A673 (cell line): Measurements from ENCODE around the gene ELL. TPM values are rescaled to one million over a fixed set of nuclear protein-coding genes. Genes with fewer than 3 reads are reported as not detected.

Experiments used
- BruUV-seq: library from RNA; stranded (reverse); fragments of 400-500 nt; replicated peaks from 2 replicates; lab custom pipeline; 2021; lab: Mats Ljungman, UMichigan
- CTCF ChIA-PET: fragments of 300-600 bp; sonication (Branson Sonifier 250); formaldehyde crosslinking; loops from one replicate; lab custom pipeline; 2022; ENCODE audit warnings: antibody characterized with exemption; lab: Charles Lee
- POLR2A ChIA-PET: fragments of 300-600 bp; sonication (Branson Sonifier 250); formaldehyde crosslinking; loops from one replicate; lab custom pipeline; 2022; ENCODE audit warnings: antibody characterized with exemption; ENCODE audit not compliant: low non-redundant PET; lab: Charles Lee
- DNase-seq: peaks from one replicate; pipeline ENCODE4 v3.0.0-alpha.2; 2015; ENCODE audit warnings: low spot score
- H3K27ac ChIP-seq: fragments of 200-600 bp; sonication (generic); 2 replicates; pipeline ENCODE4 v1.5.1; 2016; ENCODE audit warnings: mixed run types, low read depth, mild to moderate bottlenecking, mixed read lengths, antibody characterized with exemption, low read length; ENCODE audit not compliant: poor library complexity, severe bottlenecking
- H3K27me3 ChIP-seq: fragments of 200-600 bp; sonication (generic); replicated peaks from 2 replicates; pipeline ENCODE4 v1.6.1; 2017; ENCODE audit warnings: mixed run types, low read depth, mild to moderate bottlenecking, mixed read lengths, antibody characterized with exemption, low read length; ENCODE audit not compliant: insufficient read depth, poor library complexity
- H3K36me3 ChIP-seq: fragments of 200-600 bp; sonication (generic); 2 replicates; pipeline ENCODE4 v1.6.1; 2016; ENCODE audit warnings: mixed run types, mild to moderate bottlenecking, mixed read lengths, antibody characterized with exemption, low read length; ENCODE audit not compliant: insufficient read depth, poor library complexity, severe bottlenecking
- H3K4me1 ChIP-seq: fragments of 200-600 bp; sonication (generic); 2 replicates; pipeline ENCODE4 v1.6.1; 2017; ENCODE audit warnings: mixed run types, mild to moderate bottlenecking, mixed read lengths, antibody characterized with exemption, low read length; ENCODE audit not compliant: insufficient read depth, poor library complexity, severe bottlenecking
- H3K4me3 ChIP-seq: fragments of 200-600 bp; sonication (generic); 2 replicates; pipeline ENCODE4 v1.5.1; 2016; ENCODE audit warnings: low read depth, mixed run types, mild to moderate bottlenecking, mixed read lengths, low read length; ENCODE audit not compliant: poor library complexity, severe bottlenecking
- H3K9me3 ChIP-seq: fragments of 200-600 bp; sonication (generic); 2 replicates; pipeline ENCODE4 v1.6.1; 2016; ENCODE audit warnings: mixed run types, low read depth, mild to moderate bottlenecking, mixed read lengths, antibody characterized with exemption, low read length; ENCODE audit not compliant: poor library complexity, severe bottlenecking
- EZH2 ChIP-seq: fragments of 200-600 bp; sonication (generic); IDR thresholded peaks from 2 replicates; pipeline ENCODE4 v1.6.1; 2017; ENCODE audit warnings: borderline replicate concordance, low read depth, mild to moderate bottlenecking, mixed read lengths, antibody characterized with exemption, low read length; ENCODE audit not compliant: poor library complexity, severe bottlenecking
- intact Hi-C: fragments of 100-400 bp; cut with micrococcal nuclease; formaldehyde crosslinking; loops from one replicate; pipeline ENCODE4 v1.10.0; 2022; ENCODE audit not compliant: unreplicated experiment
- total RNA-seq: library from RNA; stranded (reverse); gene quantifications from 2 replicates; pipeline ENCODE4 v1.2.3, GENCODE V29; 2021
- TF ChIP-seq, protein P1 (sequence below): fragments of 300-800, 200-600 bp; sonication (generic); conservative IDR thresholded peaks from 2 replicates; pipeline ENCODE4 v1.5.1; 2017; ENCODE audit warnings: low read depth, mild to moderate bottlenecking, antibody characterized with exemption, low read length, moderate library complexity, mixed read lengths

ELL gene
- total RNA-seq, 1 experiment from 2014 or later = 16.4 TPM

DNA sequence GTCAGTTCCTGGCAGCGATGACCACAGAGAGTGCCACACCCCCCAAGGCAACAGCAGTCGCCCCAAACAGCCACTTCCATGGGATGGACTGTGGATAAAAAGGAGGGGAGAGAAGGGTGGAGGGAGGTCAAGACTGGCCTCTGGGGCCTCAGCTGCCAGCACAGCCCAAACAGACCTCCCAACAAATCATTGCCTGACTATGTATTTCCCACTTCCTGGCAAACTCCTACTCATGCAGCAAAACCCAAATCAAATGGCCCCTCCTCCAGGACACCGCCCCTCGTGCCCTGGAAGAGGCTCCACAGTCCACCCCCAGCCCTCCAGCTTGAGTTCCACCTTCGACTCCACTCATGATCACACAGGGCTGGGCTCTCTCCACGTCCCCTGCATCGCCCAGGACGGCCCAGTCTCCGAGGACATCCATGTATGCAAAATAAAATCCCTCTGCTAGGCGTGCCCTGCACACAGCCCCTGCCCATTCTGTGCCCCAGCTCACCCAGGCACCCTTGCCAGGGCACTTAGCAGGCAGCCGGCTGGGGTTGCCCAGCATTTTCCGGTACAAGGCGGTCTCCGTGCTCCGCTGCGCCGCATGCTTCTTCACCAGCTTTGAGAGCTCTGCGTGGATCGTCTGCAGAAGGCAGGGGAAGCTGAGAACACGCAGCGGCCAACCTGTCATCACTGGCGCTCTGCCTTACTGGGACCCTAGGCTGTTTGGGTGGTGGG lies 10.5 kb upstream of the ELL start:
- ChIA-PET CTCF (no interaction called here), POLR2A (no interaction called here)
- Histone ChIP-seq H3K27ac (no peak overlapping the region), H3K4me1 (no peaks in the 10 kb centered on the region), H3K36me3 (peaks cover 32% of the 10 kb centered on the region), H3K4me3 (no peak overlapping the region), H3K27me3 (no peaks in the 10 kb centered on the region), H3K9me3 (no peaks in the 10 kb centered on the region)
- no peak for DNase-seq
- TF ChIP-seq, protein P1, sequence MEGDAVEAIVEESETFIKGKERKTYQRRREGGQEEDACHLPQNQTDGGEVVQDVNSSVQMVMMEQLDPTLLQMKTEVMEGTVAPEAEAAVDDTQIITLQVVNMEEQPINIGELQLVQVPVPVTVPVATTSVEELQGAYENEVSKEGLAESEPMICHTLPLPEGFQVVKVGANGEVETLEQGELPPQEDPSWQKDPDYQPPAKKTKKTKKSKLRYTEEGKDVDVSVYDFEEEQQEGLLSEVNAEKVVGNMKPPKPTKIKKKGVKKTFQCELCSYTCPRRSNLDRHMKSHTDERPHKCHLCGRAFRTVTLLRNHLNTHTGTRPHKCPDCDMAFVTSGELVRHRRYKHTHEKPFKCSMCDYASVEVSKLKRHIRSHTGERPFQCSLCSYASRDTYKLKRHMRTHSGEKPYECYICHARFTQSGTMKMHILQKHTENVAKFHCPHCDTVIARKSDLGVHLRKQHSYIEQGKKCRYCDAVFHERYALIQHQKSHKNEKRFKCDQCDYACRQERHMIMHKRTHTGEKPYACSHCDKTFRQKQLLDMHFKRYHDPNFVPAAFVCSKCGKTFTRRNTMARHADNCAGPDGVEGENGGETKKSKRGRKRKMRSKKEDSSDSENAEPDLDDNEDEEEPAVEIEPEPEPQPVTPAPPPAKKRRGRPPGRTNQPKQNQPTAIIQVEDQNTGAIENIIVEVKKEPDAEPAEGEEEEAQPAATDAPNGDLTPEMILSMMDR = no peak
- no peak for TF ChIP-seq EZH2
- no TSS peak for BruUV-seq
- intact Hi-C loops = no loop called here

- Histone ChIP-seq H3K9me3 (no peaks in the 10 kb centered on the region), H3K36me3 (peaks cover 25% of the 10 kb centered on the region), H3K4me3 (no peak overlapping the region), H3K4me1 (no peaks in the 10 kb centered on the region), H3K27me3 (no peaks in the 10 kb centered on the region), H3K27ac (no peak overlapping the region)
- ChIA-PET POLR2A (no interaction called here), CTCF (no interaction called here)
- intact Hi-C loops = no loop called here
- no TSS peak for BruUV-seq
- no peak for TF ChIP-seq EZH2
- TF ChIP-seq, protein P1 = no peak
- DNase-seq = no peak
These were observed 9.6 kb upstream of the ELL start for GRCh38 chr19:18531485-18531884.

DNA sequence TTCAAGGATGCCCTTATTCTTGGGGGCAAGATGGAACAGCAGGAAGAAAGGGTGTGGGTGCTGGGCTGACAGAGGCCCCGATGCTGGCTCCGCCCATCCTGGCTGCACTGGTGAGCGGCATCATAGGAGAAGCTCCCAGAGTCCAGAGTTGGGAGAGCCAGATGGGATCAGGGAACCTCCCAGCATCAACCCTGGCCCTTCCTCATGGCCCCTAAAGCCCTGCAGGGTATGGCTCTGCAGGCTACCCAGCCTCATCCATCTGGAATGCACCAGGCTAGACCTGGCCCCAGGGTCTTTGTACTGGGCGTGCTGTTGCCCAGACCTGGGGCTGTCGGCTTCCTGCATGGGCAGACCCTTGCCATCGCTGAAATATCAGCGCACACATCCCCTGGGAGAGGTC lies 7.9 kb upstream of the ELL start:
- intact Hi-C loops = no loop called here
- no TSS peak for BruUV-seq
- Histone ChIP-seq H3K27ac (no peak overlapping the region), H3K4me1 (no peaks in the 10 kb centered on the region), H3K4me3 (no peak overlapping the region), H3K36me3 (peaks cover 14% of the 10 kb centered on the region), H3K9me3 (no peaks in the 10 kb centered on the region), H3K27me3 (no peaks in the 10 kb centered on the region)
- POLR2A ChIA-PET = no interaction called here
- TF ChIP-seq EZH2 = no peak
- TF ChIP-seq, protein P1 = no peak
- no peak for DNase-seq
- CTCF ChIA-PET = no interaction called here
